Hepatic stellate cell (primary cell): ENCODE measurements around the gene DYNAP.

Experiments used
- DNase-seq: peaks from one replicate; pipeline ENCODE4 v3.0.0; 2011; ENCODE audit warnings: low spot score

Gene DYNAP

GRCh38 chr18:54636217-54636616, 45.2 kb downstream of the DYNAP start:
- DNase-seq, result no peak

- DNase-seq, result no peak
Observed at GRCh38 chr18:54641734-54642133, 50.7 kb downstream of the DYNAP start.

GRCh38 chr18:54647176-54647575, 56.1 kb downstream of the DYNAP start:
- no peak for DNase-seq
